ENCODE data around the gene CCN6. TPM values are rescaled to one million over a fixed set of nuclear protein-coding genes. Genes with fewer than 3 reads are reported as not detected.
"Not testable (repeated sequence)": the region's sequence is repeated elsewhere in the genome, so short reads cannot be mapped to it uniquely, and the experiment has no call there.

CCN6 gene
- total and polyA plus RNA-seq, 10 donors = 0.03 TPM; not detected in 9

GRCh38 chr6:112049026-112049799, 4.7 kb upstream of the CCN6 start:
- Histone ChIP-seq H3K4me3 (no peak overlapping the region), H3K27me3 (replicated peaks in 1 of 7) (no peaks in the 10 kb centered on the region), H3K36me3 (no peaks in the 10 kb centered on the region), H3K4me1 (peaks cover 0 to under 1% (median 0%) of the 10 kb centered on the region in 6 donors), H3K9me3 (no peaks in the 10 kb centered on the region), H3K27ac (no peak overlapping the region)
- no peak for DNase-seq
- intact Hi-C loops (cut with DNase I; ENCODE audit: low total_unique reads) = loop anchor here (10.0 kb wide), 1 partner anchor 784 kb away; no protein-coding TSS in a partner anchor
- TF ChIP-seq POLR2A (IDR thresholded peaks at IDR 0.05) (no peak), POLR2AphosphoS5 (IDR thresholded peaks at IDR 0.05) (no peak), CTCF (IDR thresholded peaks at IDR 0.05 in 8 of 11, conservative IDR thresholded peaks at IDR 0.05 in 3 of 11) (no peak)
- whole genome bisulfite sequencing, 5 donors = 82 to 94% (median 90%) methylated on average over 6 of the region's 6 CpGs

DNA sequence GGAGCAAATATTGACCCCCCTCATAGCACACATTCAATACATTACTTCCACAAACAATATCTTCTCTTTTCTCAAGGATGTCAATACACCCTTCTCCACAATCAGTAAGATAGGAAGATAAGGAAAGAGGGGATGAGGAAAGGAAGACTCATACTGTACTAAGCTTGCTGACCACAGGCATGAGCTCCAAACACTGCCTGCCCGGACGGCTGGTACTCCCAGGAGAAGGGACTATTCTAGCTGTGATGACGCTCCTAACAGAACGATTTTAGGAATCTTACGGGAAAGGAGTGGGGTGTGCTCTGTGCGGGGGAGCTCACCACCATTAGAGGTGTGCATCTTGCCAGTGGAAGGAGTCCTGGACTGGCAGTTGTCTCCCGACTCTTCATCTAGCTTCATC, 3.9 kb upstream of the CCN6 start:
- H3K9me3 ChIP-seq = no peaks in the 10 kb centered on the region
- 89 to 94% (median 94%) methylated on average over 7 of the region's 7 CpGs for WGBS, 5 donors
- no peak for DNase-seq
- H3K4me3 ChIP-seq = no peak overlapping the region
- TF ChIP-seq POLR2AphosphoS5 (IDR thresholded peaks at IDR 0.05) = no peak
- no peaks in the 10 kb centered on the region for H3K27me3 ChIP-seq (replicated peaks in 1 of 7)
- H3K4me1 ChIP-seq = no peaks in the 10 kb centered on the region
- intact Hi-C loops (cut with DNase I; ENCODE audit: low total_unique reads) = loop anchor here (10.0 kb wide), 1 partner anchor 785 kb away; no protein-coding TSS in a partner anchor
- no peak overlapping the region for H3K27ac ChIP-seq
- no peaks in the 10 kb centered on the region for H3K36me3 ChIP-seq

DNA sequence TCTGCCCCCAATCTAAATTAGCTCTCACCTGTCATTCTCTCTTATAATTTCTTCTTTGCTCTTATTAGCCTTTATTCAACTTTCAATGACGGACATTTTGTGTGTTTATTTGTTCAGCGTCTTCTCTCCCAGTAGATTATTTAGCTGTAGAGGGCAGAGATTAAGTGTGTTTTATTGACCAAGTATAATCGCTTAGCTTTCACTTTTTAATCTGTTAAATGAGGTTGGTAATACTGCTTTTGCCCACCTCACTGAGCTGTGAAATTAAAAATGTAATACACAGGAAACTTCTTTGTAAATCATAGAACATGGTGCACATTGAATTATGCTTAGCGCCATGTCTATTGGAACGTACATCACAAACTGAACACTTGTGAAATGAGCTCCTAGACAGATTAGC, 3.5 kb upstream of the CCN6 start:
- WGBS, 5 donors = 94 to 97% (median 94%) methylated on average over 5 of the region's 5 CpGs

DNA sequence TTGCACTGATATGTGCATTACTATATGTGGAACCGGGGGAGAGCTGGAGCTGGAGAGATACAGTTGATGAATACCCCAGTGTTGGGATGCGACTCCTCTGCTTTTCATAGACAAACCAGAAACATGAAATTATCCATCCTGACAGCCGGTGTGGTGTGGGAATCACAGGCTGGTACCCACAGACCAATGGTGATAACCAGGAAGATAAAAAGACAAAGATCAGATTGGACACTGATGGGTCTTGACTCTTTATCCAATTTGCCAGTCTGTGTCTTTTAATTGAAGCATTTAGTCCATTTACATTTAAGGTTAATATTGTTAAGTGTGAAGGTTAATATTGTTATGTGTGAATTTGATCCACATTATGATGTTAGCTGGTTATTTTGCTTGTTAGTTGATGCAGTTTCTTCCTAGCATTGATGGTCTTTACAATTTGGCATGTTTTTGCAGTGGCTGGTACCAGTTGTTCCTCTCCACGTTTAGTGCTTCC, 2.6 kb upstream of the CCN6 start:
- H3K27me3 ChIP-seq (replicated peaks in 1 of 7); H3K9me3 ChIP-seq; H3K27ac ChIP-seq; DNase-seq; H3K4me3 ChIP-seq; H3K36me3 ChIP-seq; intact Hi-C loops (cut with DNase I; ENCODE audit: low total_unique reads); H3K4me1 ChIP-seq: not testable (repeated sequence)
- 83 to 98% (median 93%) methylated on average over 4 of the region's 4 CpGs for whole genome bisulfite sequencing, 5 donors

More for the DNA sequence above, 3.5 kb upstream of the CCN6 start:
- TF ChIP-seq POLR2A (IDR thresholded peaks at IDR 0.05) = no peak
- Histone ChIP-seq H3K4me3 (no peak overlapping the region), H3K9me3 (no peaks in the 10 kb centered on the region), H3K36me3 (no peaks in the 10 kb centered on the region), H3K27me3 (replicated peaks in 1 of 7) (no peaks in the 10 kb centered on the region), H3K27ac (no peak overlapping the region), H3K4me1 (no peaks in the 10 kb centered on the region)
- DNase-seq = no peak
- intact Hi-C loops (cut with DNase I; ENCODE audit: low total_unique reads) = no loop called here

DNA sequence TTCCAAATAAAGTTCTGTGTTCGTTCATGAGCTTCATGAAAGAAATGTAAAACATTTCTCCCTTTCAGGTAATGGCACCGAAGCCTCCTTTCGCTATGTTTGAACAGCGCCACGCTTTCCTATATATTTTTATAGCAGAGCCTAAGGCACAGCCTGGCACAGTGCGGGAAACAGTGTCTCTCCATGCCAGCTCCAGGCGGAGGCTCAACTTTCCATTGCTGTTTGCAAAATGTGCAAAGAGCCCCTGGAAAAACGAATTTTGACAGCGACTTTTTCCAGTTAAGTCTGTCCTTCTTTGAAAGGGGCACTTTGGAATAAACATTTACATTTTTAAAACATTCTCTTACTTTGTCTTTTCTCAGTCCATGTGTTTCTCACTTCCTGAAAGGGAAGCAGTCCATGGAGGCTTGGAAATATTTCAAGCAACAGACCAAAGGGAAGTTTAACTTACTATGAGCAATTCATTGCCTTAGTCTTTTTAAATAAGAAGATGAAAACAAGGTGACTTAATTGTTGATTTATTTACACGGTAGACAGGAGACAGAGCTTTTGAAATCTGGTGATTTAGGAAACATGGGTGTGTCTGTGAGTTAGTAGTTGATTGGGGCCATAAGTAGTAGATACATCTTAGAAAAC, 769 bp downstream of the CCN6 start:
- TF ChIP-seq CTCF (IDR thresholded peaks at IDR 0.05 in 8 of 11, conservative IDR thresholded peaks at IDR 0.05 in 3 of 11) = no peak
- TF ChIP-seq POLR2A (IDR thresholded peaks at IDR 0.05) = no peak
- Histone ChIP-seq H3K27me3 (replicated peaks in 1 of 7) (no peaks in the 10 kb centered on the region), H3K9me3 (no peaks in the 10 kb centered on the region), H3K4me1 (no peaks in the 10 kb centered on the region), H3K4me3 (no peak overlapping the region), H3K27ac (no peak overlapping the region), H3K36me3 (no peaks in the 10 kb centered on the region)
- 83 to 93% (median 87%) methylated on average over 10 of the region's 10 CpGs for WGBS, 5 donors
- intact Hi-C loops (cut with DNase I; ENCODE audit: low total_unique reads) = no loop called here
- DNase-seq = no peak

Data from spleen (tissue), 11 donors.